Iris pigment epithelial cell (primary cell): ENCODE data around the gene ARID5A.
"Not testable (repeated sequence)": the region's sequence is repeated elsewhere in the genome, so short reads cannot be mapped to it uniquely, and the experiment has no call there.

Source experiments
- DNase-seq: peaks from one replicate; pipeline ENCODE4 v3.0.0-alpha.2; 2011; ENCODE audit warnings: low read depth

ARID5A gene, protein sequence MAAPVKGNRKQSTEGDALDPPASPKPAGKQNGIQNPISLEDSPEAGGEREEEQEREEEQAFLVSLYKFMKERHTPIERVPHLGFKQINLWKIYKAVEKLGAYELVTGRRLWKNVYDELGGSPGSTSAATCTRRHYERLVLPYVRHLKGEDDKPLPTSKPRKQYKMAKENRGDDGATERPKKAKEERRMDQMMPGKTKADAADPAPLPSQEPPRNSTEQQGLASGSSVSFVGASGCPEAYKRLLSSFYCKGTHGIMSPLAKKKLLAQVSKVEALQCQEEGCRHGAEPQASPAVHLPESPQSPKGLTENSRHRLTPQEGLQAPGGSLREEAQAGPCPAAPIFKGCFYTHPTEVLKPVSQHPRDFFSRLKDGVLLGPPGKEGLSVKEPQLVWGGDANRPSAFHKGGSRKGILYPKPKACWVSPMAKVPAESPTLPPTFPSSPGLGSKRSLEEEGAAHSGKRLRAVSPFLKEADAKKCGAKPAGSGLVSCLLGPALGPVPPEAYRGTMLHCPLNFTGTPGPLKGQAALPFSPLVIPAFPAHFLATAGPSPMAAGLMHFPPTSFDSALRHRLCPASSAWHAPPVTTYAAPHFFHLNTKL

GRCh38 chr2:96536445-96537065 is at the start of gene ARID5A:
TSS of gene ARID5A (plus strand) at chr2:96536752. CDS start at chr2:96536827, 75 bp downstream.
- DNase-seq: peak; percentile 92

DNA sequence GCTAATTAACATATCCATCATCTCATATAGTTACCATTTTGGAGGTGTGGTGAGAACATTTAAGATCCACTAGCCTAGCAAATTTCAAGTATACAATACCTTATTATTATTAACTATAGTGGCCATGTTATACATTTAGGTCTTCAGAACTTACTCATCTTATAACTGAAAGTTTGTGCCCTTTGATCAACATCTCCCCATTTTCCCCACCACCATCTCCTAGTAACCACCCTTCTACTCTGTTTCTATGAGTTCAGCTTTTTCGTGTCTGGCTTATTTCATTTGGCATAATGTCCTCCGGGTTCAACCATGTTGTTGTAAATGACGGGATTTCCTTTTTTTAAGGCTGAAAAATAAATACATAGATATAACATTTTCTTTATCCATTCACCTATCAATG is 47.3 kb upstream of the ARID5A start:
- no peak for DNase-seq

GRCh38 chr2:96489663-96490062 is 46.9 kb upstream of the ARID5A start:
- no peak for DNase-seq

GRCh38 chr2:96491860-96492497 is 44.6 kb upstream of the ARID5A start:
- DNase-seq: no peak

GRCh38 chr2:96493072-96493471 is 43.5 kb upstream of the ARID5A start:
- DNase-seq: no peak

DNA sequence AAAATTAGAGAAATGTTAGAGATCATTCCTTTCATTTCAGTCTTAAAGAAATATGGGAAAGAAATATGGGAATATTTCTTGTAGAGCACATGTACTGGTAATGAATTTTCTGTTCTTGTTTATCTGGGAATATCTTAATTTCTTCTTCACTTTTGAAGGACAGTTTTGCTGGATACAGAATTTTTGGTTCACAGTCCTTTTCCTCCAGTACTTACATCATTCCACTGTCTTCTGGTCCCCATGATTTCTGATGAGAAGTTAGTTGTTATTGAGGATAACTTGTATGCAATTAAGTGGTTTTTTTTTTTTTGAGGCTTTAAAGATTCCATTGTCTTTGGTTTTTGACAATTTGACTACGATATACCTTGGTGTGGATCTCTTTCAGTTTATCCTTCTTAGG is 42.4 kb upstream of the ARID5A start:
- no peak for DNase-seq

GRCh38 chr2:96495982-96496629 is 40.4 kb upstream of the ARID5A start:
- no peak for DNase-seq

DNA sequence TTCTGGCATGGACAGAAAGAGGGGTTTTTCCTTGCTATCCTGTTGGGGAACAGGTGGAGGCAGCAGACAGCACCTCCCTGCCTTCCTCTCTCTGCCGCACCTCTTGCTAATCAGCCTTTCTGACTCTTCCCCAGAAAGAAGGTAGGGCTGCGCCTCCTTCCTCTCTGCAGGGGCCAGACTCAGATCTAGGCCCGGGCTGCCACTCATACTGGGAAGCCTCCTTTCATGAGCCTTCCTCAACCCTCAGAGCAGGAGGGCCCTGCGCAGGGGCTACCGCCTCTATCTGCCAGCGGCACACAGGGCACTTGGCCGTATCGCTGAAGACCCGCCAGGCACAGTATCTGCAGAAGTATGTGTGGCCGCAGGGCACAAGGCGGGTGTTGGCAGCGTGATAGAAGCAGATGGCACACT is 38.5 kb upstream of the ARID5A start:
- no peak for DNase-seq

- not testable (repeated sequence) for DNase-seq
Observed at GRCh38 chr2:96498611-96499010, 37.9 kb upstream of the ARID5A start.

- no peak for DNase-seq
Observed at GRCh38 chr2:96499061-96499960, 37.2 kb upstream of the ARID5A start.

- no peak for DNase-seq
Observed at GRCh38 chr2:96500385-96501066, 36.0 kb upstream of the ARID5A start.

DNA sequence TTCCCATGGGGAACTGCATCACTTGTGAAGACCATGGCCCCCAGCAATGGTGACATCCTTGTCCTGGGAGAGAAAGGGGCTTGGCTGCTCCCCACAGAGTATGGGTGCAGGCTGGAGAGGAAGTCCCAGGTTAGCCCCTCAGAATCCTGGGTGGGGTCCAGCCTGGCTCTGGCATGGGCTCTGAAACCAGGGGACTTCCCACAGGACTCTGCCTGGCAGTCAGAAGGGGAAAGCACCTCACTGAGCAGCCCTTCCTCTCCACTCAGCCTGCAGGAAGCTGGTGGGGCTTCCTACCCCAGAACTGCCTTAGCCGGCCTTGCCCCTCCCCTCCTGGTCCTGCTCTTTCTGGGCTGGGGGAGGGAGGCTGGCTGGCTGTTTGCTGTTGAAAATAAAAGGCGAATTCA is 35.1 kb upstream of the ARID5A start:
- DNase-seq: no peak

- no peak for DNase-seq
Observed at GRCh38 chr2:96501886-96502810, 34.4 kb upstream of the ARID5A start.

DNA sequence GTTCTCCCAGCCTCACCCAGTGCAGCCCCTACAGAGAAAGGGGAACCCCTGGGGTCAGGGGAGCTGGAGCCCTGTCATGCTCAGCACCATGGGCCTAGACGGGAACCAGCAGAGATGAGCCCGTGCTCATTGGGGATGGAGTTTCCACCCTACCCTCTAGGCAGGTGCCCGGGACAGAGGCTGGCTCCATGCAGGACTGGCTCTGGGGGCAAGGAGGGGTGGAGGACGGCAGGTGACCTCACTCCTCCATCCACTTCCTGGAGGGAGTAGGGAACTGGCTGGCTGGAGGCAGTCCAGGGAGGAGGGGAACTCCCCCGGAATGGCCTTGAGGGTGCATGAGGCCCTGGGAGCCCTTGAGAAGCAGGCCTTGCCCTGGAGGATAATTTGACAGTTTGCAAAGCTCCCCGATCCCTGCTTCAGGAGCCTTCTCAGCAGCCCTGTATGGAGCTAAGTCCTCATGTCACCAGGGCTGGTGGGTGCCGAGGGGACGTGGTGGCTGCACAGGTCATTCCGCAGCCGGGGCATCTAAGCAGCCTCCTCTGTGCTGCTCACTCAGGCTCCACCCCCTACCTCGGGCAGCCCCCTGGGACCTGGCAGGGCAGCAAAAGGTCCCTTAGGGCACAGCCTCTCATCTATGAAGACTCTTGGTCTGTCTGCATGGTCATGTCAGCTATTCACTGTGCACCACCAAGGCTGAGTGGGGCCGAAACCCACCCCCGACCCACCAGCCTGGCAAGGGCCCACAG is 33.5 kb upstream of the ARID5A start:
- DNase-seq: no peak

DNA sequence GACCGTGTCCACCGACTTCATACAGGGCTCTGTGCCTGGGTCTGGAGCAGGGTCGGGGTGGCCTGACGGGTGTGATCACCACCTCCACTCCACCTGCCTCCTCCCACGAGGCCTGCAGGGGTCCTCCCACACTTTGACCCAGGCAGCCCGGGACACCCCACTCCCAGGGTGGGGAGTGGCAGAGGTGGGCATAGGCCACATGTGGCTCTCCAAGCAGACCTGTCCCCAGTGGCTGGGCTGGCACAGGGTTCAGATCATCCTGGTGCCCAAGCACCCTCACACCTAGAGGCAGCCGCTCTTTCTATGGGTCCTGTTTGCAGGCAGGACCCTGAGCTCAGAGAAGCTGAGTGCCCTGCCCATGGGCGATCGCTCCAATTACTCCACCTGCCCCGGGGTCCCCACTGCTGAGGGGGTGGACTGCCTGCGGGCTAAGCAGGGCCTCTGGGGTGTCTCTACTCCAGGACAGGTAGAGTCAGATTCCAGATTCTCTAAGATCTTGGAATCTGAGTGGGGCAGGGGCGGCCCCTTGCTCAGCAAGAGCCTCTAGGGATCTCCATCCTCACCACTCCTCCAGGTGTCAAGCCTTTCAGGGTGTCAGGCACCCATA is 32.8 kb upstream of the ARID5A start:
- no peak for DNase-seq

DNA sequence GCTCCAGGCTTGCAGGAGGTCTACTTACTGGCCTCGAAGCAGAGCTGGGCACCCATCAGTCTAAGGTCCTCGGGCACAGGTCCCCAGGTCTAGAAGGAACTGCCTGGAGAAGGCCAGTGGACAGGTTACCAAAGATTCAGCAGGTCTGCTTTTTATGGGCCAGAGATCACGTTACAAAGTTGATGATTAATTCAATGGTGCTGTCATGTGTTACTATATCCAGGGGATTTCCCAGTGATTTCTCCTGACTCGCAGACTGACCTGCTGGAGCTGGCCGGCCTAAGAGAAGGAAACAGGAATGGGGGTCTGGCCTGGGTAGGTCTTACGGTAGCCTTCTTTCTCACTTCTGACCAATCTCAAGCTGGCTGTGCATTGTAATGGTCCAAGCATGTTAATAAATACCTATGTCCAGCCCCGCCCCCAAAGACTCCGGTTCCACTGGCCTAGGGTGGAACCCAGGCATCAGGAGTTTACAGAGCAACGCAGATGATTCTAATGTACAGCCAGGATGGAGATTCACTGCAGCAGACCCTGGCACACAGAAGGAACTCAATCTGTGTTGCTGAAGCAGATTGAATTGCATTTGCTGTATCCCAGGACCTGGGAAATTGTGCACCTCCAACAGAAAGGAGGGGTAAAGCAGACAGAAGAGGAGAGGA is 31.2 kb upstream of the ARID5A start, which contains the start of gene NEURL3:
Gene NEURL3 (minus strand): TSS at position 127 of the 659 bp plus-strand sequence. CDS start 71 bp downstream, at position 56.
- DNase-seq: peak; percentile 81
